A549 (cell line): ENCODE results near the gene ARID1B. TPM values are rescaled to one million over a fixed set of nuclear protein-coding genes. Genes with fewer than 3 reads are reported as not detected.

Source experiments
- ATAC-seq, 2 experiments: fragments of 200-7000 bp in 1 of 2; fragments of >200 bp in 1 of 2; cut with Nextera tagmentation in 1 of 2; cut with Tn5 transposase in 1 of 2; 3 replicates each; pipeline versions ENCODE4 v1.8.0 to v1.9.1; 2018 to 2020; ENCODE audit warnings: mild to moderate bottlenecking in 1 of 2, moderate library complexity in 1 of 2
- CTCF ChIA-PET: fragments of 300-600 bp; sonication (Branson Sonifier 250); formaldehyde crosslinking; extraction: SDS; loops from one replicate; lab custom pipeline; 2021; ENCODE audit warnings: antibody characterized with exemption, inconsistent platforms; lab: Yijun Ruan, JAX
- POLR2A ChIA-PET: fragments of 350-600 bp; formaldehyde crosslinking; extraction: SDS; loops from one replicate; lab custom pipeline; 2021; ENCODE audit warnings: antibody characterized with exemption, inconsistent platforms; lab: Yijun Ruan, JAX
- DNase-seq, 2 experiments: peaks; one replicate each; pipeline versions ENCODE4 v3.0.0 to v3.0.0-alpha.2; 2011 to 2016; ENCODE audit warnings: low read depth in 1 of 2, low spot score in 1 of 2
- FAIRE-seq: peaks from 2 replicates; lab custom pipeline; 2011; peaks lifted over from hg19 to GRCh38; lab: Jason Lieb, UNC
- H3K27ac ChIP-seq, 2 experiments: fragments of >200 bp; sonication (Bioruptor Twin); formaldehyde crosslinking; 3 replicates each; pipeline ENCODE4 v1.5.1; 2016 to 2017
- H3K4me1 ChIP-seq: fragments of >200 bp; sonication (Bioruptor Twin); formaldehyde crosslinking; 3 replicates; pipeline ENCODE4 v1.6.1; 2016
- H3K4me2 ChIP-seq: fragments of >200 bp; sonication (Bioruptor Twin); formaldehyde crosslinking; 3 replicates; pipeline ENCODE4 v1.6.1; 2016
- H3K4me3 ChIP-seq: fragments of >200 bp; sonication (Bioruptor Twin); formaldehyde crosslinking; 3 replicates; pipeline ENCODE4 v1.5.1; 2016
- H3K9me3 ChIP-seq: fragments of >200 bp; sonication (Bioruptor Twin); formaldehyde crosslinking; 3 replicates; pipeline ENCODE4 v1.6.1; 2016
- BCL3 ChIP-seq: fragments of >200 bp; sonication (Bioruptor Twin); formaldehyde crosslinking; IDR thresholded peaks from 3 replicates; pipeline ENCODE4 v1.6.1; 2016
- CEBPB ChIP-seq, 2 experiments: fragments of >200 bp in 1 of 2; sonication (Bioruptor Twin) in 1 of 2; formaldehyde crosslinking in 1 of 2; IDR thresholded peaks; 2 replicates each; pipeline ENCODE4 v1.6.1; 2012 to 2016
- CHD2 ChIP-seq: fragments of 150-350 bp; IDR thresholded peaks from 2 replicates; pipeline ENCODE4 v1.6.1; 2014; ENCODE audit warnings: low read length; ENCODE audit not compliant: partially characterized antibody
- FOXS1 ChIP-seq: fragments of 250-450 bp; sonication (Bioruptor Pico); IDR thresholded peaks from 2 replicates; pipeline ENCODE4 v1.5.0; 2020; ENCODE audit warnings: mild to moderate bottlenecking, moderate library complexity
- HEYL ChIP-seq: fragments of 250-450 bp; sonication (Bioruptor Pico); IDR thresholded peaks from 2 replicates; pipeline ENCODE4 v1.8.0; 2021; ENCODE audit warnings: mild to moderate bottlenecking, moderate library complexity
- HMGXB4 ChIP-seq: fragments of 250-450 bp; sonication (Bioruptor Pico); IDR thresholded peaks from 2 replicates; pipeline ENCODE4 v1.5.0; 2021; ENCODE audit warnings: mild to moderate bottlenecking, moderate library complexity, borderline replicate concordance
- MYC ChIP-seq: IDR thresholded peaks from 2 replicates; pipeline ENCODE4 v1.6.1; 2012; ENCODE audit warnings: mild to moderate bottlenecking, inconsistent platforms, low read length, improper control_type of control experiment, borderline replicate concordance
- NR3C1 ChIP-seq: fragments of >200 bp; sonication (Bioruptor Twin); formaldehyde crosslinking; IDR thresholded peaks from 3 replicates; pipeline ENCODE4 v1.6.1; 2017
- POLR2A ChIP-seq: IDR thresholded peaks from 2 replicates; pipeline ENCODE4 v1.6.1; 2012; ENCODE audit warnings: mild to moderate bottlenecking, low read length
- POLR2AphosphoS2 ChIP-seq: conservative IDR thresholded peaks from 2 replicates; pipeline ENCODE4 v1.6.1; 2012; ENCODE audit warnings: low read length, improper control_type of control experiment, inconsistent platforms
- RAD21 ChIP-seq, 2 experiments: fragments of >200 bp in 1 of 2; sonication (Bioruptor Twin) in 1 of 2; formaldehyde crosslinking in 1 of 2; IDR thresholded peaks in 1 of 2; conservative IDR thresholded peaks in 1 of 2; 2 replicates in 1 of 2; 3 replicates in 1 of 2; pipeline ENCODE4 v1.6.1; 2012 to 2018; ENCODE audit warnings: inconsistent platforms in 1 of 2
- RCOR1 ChIP-seq: fragments of 150-350 bp; IDR thresholded peaks from 2 replicates; pipeline ENCODE4 v1.6.1; 2014; ENCODE audit warnings: antibody characterized with exemption, low read length, low read depth
- RNF2 ChIP-seq: fragments of 200-600 bp; sonication (generic); IDR thresholded peaks from 2 replicates; pipeline ENCODE4 v1.6.1; 2016; ENCODE audit warnings: low read depth, mild to moderate bottlenecking, antibody characterized with exemption, moderate library complexity, borderline replicate concordance
- SMC3 ChIP-seq: fragments of >200 bp; sonication (Bioruptor Twin); formaldehyde crosslinking; IDR thresholded peaks from 3 replicates; pipeline ENCODE4 v1.6.1; 2018; ENCODE audit warnings: inconsistent platforms
- ZNF302 ChIP-seq: fragments of 250-450 bp; sonication (Bioruptor Pico); IDR thresholded peaks from 2 replicates; pipeline ENCODE4 v1.9.0; 2021; ENCODE audit warnings: inconsistent platforms, mild to moderate bottlenecking, moderate library complexity
- WGBS: methylation state at CpG from one replicate; pipeline ENCODE4 v1.1.6; 2017; ENCODE audit errors: missing lambda C conversion rate; 5-methylcytosine and 5-hydroxymethylcytosine counted together
- polyA plus RNA-seq, 4 experiments: library from polyadenylated mRNA; depleted of rRNA in 3 of 4; stranded (reverse); fragments of >200 nt; fragmentation: RNase III in 1 of 4; extraction: RNeasy Plus Mini Kit Qiagen cat#74134 plus additional on column Dnase treatment in 1 of 4; gene quantifications; 2 replicates in 3 of 4; 3 replicates in 1 of 4; pipeline ENCODE4 v1.2.3, GENCODE V29; 2011 to 2017
- TF ChIP-seq, protein P1 (sequence below): fragments of 200-600 bp; sonication (generic); IDR thresholded peaks from 2 replicates; pipeline ENCODE4 v1.6.1; 2016; ENCODE audit warnings: antibody characterized with exemption, mild to moderate bottlenecking, moderate library complexity
- TF ChIP-seq, protein P2 (sequence below): IDR thresholded peaks from 2 replicates; pipeline ENCODE4 v1.6.1; 2012; ENCODE audit warnings: low read depth, borderline replicate concordance

Gene ARID1B
- polyA plus RNA-seq, 2 of the 4 experiments (the other 2 are of a cell fraction) = 13.5 to 16.3 TPM

DNA sequence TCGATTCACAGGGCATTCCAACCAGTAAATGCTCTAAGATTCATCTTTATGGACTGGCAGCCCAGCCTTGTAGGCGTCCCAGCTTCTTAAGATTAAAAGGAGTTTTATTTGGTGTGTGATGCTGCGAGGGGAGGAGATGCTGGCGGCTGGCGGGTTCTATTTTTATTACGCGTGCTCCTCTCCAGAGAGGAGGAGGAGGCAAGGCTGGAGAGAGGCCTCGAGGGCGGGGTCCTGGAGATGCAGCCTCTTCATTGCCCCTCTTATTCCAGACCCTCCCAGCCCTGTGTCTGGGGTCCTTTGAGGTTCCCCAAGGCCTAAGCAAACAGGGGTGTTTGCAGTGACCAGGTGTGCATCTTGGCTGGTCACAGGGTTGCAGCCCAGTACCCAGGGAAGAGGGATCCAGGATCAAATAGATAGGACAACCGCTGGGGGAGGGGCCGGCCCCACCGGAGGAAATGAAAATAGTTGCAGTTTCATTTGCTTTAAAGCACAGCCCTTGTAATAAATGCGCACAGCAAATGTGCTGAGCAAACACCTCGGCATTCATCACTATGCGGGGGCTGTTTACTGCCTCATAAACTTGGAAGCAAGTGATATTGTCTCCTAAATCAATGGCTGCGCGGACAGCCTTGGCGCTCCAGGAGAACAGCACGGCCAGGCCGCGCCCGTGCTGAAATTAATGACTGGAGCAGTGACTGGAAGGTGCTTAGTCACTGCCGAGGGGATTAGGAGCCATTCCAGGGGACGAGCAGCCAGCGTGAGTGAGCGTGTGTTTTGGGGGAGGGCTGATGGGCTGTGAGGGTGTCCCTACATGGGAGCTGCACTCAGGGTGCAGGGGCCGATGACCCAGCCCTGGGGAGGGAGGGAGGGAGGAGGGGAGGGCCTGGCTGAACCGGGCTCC lies 463.1 kb downstream of the ARID1B start:
- no peak for TF ChIP-seq CHD2
- TF ChIP-seq MYC = no peak
- no peak for TF ChIP-seq RNF2
- no peak for TF ChIP-seq POLR2A
- TF ChIP-seq POLR2AphosphoS2 = no peak
- TF ChIP-seq ZNF302 (CRISPR knock-in tag) = no peak
- no peak for TF ChIP-seq RCOR1
- no peak for TF ChIP-seq HMGXB4
- no peak for TF ChIP-seq BCL3
- no peak for TF ChIP-seq CEBPB (IDR thresholded peaks at IDR 0.05)
- TF ChIP-seq, protein P1, sequence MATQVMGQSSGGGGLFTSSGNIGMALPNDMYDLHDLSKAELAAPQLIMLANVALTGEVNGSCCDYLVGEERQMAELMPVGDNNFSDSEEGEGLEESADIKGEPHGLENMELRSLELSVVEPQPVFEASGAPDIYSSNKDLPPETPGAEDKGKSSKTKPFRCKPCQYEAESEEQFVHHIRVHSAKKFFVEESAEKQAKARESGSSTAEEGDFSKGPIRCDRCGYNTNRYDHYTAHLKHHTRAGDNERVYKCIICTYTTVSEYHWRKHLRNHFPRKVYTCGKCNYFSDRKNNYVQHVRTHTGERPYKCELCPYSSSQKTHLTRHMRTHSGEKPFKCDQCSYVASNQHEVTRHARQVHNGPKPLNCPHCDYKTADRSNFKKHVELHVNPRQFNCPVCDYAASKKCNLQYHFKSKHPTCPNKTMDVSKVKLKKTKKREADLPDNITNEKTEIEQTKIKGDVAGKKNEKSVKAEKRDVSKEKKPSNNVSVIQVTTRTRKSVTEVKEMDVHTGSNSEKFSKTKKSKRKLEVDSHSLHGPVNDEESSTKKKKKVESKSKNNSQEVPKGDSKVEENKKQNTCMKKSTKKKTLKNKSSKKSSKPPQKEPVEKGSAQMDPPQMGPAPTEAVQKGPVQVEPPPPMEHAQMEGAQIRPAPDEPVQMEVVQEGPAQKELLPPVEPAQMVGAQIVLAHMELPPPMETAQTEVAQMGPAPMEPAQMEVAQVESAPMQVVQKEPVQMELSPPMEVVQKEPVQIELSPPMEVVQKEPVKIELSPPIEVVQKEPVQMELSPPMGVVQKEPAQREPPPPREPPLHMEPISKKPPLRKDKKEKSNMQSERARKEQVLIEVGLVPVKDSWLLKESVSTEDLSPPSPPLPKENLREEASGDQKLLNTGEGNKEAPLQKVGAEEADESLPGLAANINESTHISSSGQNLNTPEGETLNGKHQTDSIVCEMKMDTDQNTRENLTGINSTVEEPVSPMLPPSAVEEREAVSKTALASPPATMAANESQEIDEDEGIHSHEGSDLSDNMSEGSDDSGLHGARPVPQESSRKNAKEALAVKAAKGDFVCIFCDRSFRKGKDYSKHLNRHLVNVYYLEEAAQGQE = no peak
- no peak for TF ChIP-seq NR3C1
- TF ChIP-seq FOXS1 (CRISPR knock-in tag) = no peak
- no peak for TF ChIP-seq RAD21 (conservative IDR thresholded peaks at IDR 0.05 in 1 of 2, IDR thresholded peaks at IDR 0.05 in 1 of 2)
- no peak for TF ChIP-seq SMC3
- TF ChIP-seq, protein P2, sequence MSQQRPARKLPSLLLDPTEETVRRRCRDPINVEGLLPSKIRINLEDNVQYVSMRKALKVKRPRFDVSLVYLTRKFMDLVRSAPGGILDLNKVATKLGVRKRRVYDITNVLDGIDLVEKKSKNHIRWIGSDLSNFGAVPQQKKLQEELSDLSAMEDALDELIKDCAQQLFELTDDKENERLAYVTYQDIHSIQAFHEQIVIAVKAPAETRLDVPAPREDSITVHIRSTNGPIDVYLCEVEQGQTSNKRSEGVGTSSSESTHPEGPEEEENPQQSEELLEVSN = no peak
- TF ChIP-seq, all 56 proteins: peak for 0
- H3K4me3 ChIP-seq = no peak overlapping the region
- 80% methylated on average over 26 of the region's 28 CpGs for WGBS
- DNase-seq (no peak), FAIRE-seq (no peak), ATAC-seq (no peak)
- no peaks in the 10 kb centered on the region for H3K9me3 ChIP-seq
- H3K4me1 ChIP-seq = no peaks in the 10 kb centered on the region
- no peak overlapping the region for H3K4me2 ChIP-seq
- ChIA-PET POLR2A (no interaction called here), CTCF (no interaction called here)
- H3K27ac ChIP-seq = no peak overlapping the region

GRCh38 chr6:157240960-157241311 lies 463.8 kb downstream of the ARID1B start:
- DNase-seq = no peak
- Histone ChIP-seq H3K4me2 (no peak overlapping the region), H3K4me3 (no peak overlapping the region), H3K9me3 (no peaks in the 10 kb centered on the region), H3K4me1 (no peaks in the 10 kb centered on the region), H3K27ac (no peak overlapping the region)
- 84% methylated on average over 6 of the region's 10 CpGs for WGBS
- TF ChIP-seq HEYL (no peak), CHD2 (no peak)
- FAIRE-seq = no peak
- POLR2A ChIA-PET = no interaction called here
- CTCF ChIA-PET = no interaction called here
- ATAC-seq = no peak
